D341Med (cell line): ENCODE results near the gene ADGRA1.
A peak's percentile ranks its signal among the peaks of the same experiment; 100 is the strongest.
"Not testable (repeated sequence)": the region's sequence is repeated elsewhere in the genome, so short reads cannot be mapped to it uniquely, and the experiment has no call there.

Experiments used
- DNase-seq: peaks from one replicate; pipeline ENCODE4 v3.0.0; 2012; ENCODE audit warnings: low spot score

The ADGRA1 gene

GRCh38 chr10:133127291-133128125 lies 39.8 kb downstream of the ADGRA1 start:
- DNase-seq: no peak

GRCh38 chr10:133128126-133129070 lies 40.7 kb downstream of the ADGRA1 start:
- peak; percentile 4 for DNase-seq

- DNase-seq: peak; percentile 12
These were observed 41.5 kb downstream of the ADGRA1 start for GRCh38 chr10:133129071-133129858.

- peak; percentile 8 for DNase-seq
These were observed 42.3 kb downstream of the ADGRA1 start for GRCh38 chr10:133129859-133130495.

- no peak for DNase-seq
These were observed 42.9 kb downstream of the ADGRA1 start for GRCh38 chr10:133130602-133131001.

GRCh38 chr10:133131053-133131452 lies 43.3 kb downstream of the ADGRA1 start:
- DNase-seq: peak; percentile 5

GRCh38 chr10:133131734-133132472 lies 44.2 kb downstream of the ADGRA1 start:
- DNase-seq: peak; percentile 8

- peak; percentile 25 for DNase-seq
These were observed 45.0 kb downstream of the ADGRA1 start for GRCh38 chr10:133132473-133133291.

GRCh38 chr10:133133471-133134231 lies 45.9 kb downstream of the ADGRA1 start:
- DNase-seq: peak; percentile 15

- peak; percentile 12 for DNase-seq
These were observed 46.8 kb downstream of the ADGRA1 start for GRCh38 chr10:133134411-133135115.

- peak; percentile 5 for DNase-seq
These were observed 47.4 kb downstream of the ADGRA1 start for GRCh38 chr10:133135116-133135465.

GRCh38 chr10:133137486-133138145 lies 49.9 kb downstream of the ADGRA1 start:
- DNase-seq: not testable (repeated sequence)

- peak; percentile 19 for DNase-seq
These were observed 51.9 kb downstream of the ADGRA1 start for GRCh38 chr10:133139551-133140065.

- DNase-seq: no peak
These were observed 52.9 kb downstream of the ADGRA1 start for GRCh38 chr10:133140417-133141143.

- no peak for DNase-seq
These were observed 53.6 kb downstream of the ADGRA1 start for GRCh38 chr10:133141144-133141957.

- DNase-seq: no peak
These were observed 54.2 kb downstream of the ADGRA1 start for GRCh38 chr10:133141958-133142340.
